K562 (cell line): Measurements from ENCODE around the gene SPAG9. TPM values are rescaled to one million over a fixed set of nuclear protein-coding genes. Genes with fewer than 3 reads are reported as not detected.

ENCODE experiments used
- BDP1 ChIP-seq: IDR thresholded peaks from 3 replicates; pipeline ENCODE4 v1.6.1; 2011; ENCODE audit not compliant: insufficient read length, insufficient read depth
- BRD4 ChIP-seq: fragments of 200-600 bp; sonication (generic); IDR thresholded peaks from 2 replicates; pipeline ENCODE4 v1.6.1; 2017; ENCODE audit warnings: inconsistent platforms
- CREB3L1 ChIP-seq: fragments of 450-650 bp; IDR thresholded peaks from 2 replicates; pipeline ENCODE4 v1.6.1; 2014; ENCODE audit warnings: low read depth, mild to moderate bottlenecking, moderate library complexity, borderline replicate concordance
- DLX4 ChIP-seq: fragments of 250-450 bp; sonication (Bioruptor Pico); IDR thresholded peaks from 2 replicates; pipeline ENCODE4 v1.6.1; 2021; ENCODE audit warnings: mild to moderate bottlenecking
- E2F4 ChIP-seq: sonication (generic); formaldehyde crosslinking; IDR thresholded peaks from 2 replicates; pipeline ENCODE4 v1.8.0; 2022; ENCODE audit warnings: mild to moderate bottlenecking, low read depth, missing genetic modification reagents
- GABPA ChIP-seq: fragments of 200-800 bp; sonication (Bioruptor generic); conservative IDR thresholded peaks from 2 replicates; pipeline ENCODE4 v1.6.1; 2016; ENCODE audit warnings: low read depth, missing genetic modification characterization, missing compliant biosample characterization
- HDAC2 ChIP-seq: fragments of 450-650 bp; IDR thresholded peaks from 2 replicates; pipeline ENCODE4 v1.6.1; 2016; ENCODE audit warnings: mild to moderate bottlenecking
- HDGF ChIP-seq: fragments of 450-650 bp; IDR thresholded peaks from 2 replicates; pipeline ENCODE4 v1.6.1; 2016
- KLF1 ChIP-seq: fragments of 450-650 bp; IDR thresholded peaks from 2 replicates; pipeline ENCODE4 v1.6.1; 2016; ENCODE audit warnings: missing genetic modification characterization, missing compliant biosample characterization
- LARP7 ChIP-seq: fragments of 450-650 bp; IDR thresholded peaks from 2 replicates; pipeline ENCODE4 v1.6.1; 2016
- MAFK ChIP-seq: IDR thresholded peaks from 2 replicates; pipeline ENCODE4 v1.6.1; 2011; ENCODE audit warnings: low read length, improper control_type of control experiment
- MNT ChIP-seq, 2 experiments: fragments of 450-650 bp; conservative IDR thresholded peaks; 2 replicates each; pipeline ENCODE4 v1.6.1; 2017; ENCODE audit warnings: mild to moderate bottlenecking in 2 of 2, moderate library complexity in 2 of 2
- MXD1 ChIP-seq: fragments of 250-450 bp; sonication (Bioruptor Pico); IDR thresholded peaks from 2 replicates; pipeline ENCODE4 v1.8.0; 2021; ENCODE audit warnings: borderline replicate concordance, mild to moderate bottlenecking, moderate library complexity; ENCODE audit not compliant: poor library complexity, severe bottlenecking
- POLR2A ChIP-seq: fragments of 450-650 bp; conservative IDR thresholded peaks from 2 replicates; pipeline ENCODE4 v1.6.1; 2016
- PTRF ChIP-seq: fragments of 450-650 bp; IDR thresholded peaks from 2 replicates; pipeline ENCODE4 v1.6.1; 2016; ENCODE audit warnings: mild to moderate bottlenecking, missing genetic modification characterization, missing compliant biosample characterization
- RBM14 ChIP-seq: fragments of 200-400 bp; formaldehyde crosslinking; IDR thresholded peaks from 2 replicates; pipeline ENCODE4 v1.6.1; 2018; ENCODE audit warnings: low read depth, mild to moderate bottlenecking, low read length, moderate library complexity, borderline replicate concordance; ENCODE audit not compliant: insufficient read depth
- SIN3B ChIP-seq: fragments of 450-650 bp; IDR thresholded peaks from 2 replicates; pipeline ENCODE4 v1.6.1; 2017; ENCODE audit warnings: low read depth, mild to moderate bottlenecking, moderate library complexity
- STAT5B ChIP-seq: fragments of 250-450 bp; sonication (Bioruptor Pico); IDR thresholded peaks from 2 replicates; pipeline ENCODE4 v1.8.0; 2021; ENCODE audit warnings: mild to moderate bottlenecking, inconsistent platforms
- ZFX ChIP-seq: sonication (generic); formaldehyde crosslinking; IDR thresholded peaks from 2 replicates; pipeline ENCODE4 v1.8.0; 2022; ENCODE audit warnings: mild to moderate bottlenecking, missing genetic modification reagents, moderate library complexity
- ZNF24 ChIP-seq: fragments of 450-650 bp; IDR thresholded peaks from 2 replicates; pipeline ENCODE4 v1.6.1; 2016
- ZNF511 ChIP-seq: sonication (generic); formaldehyde crosslinking; IDR thresholded peaks from 2 replicates; pipeline ENCODE4 v1.8.0; 2022; ENCODE audit warnings: mild to moderate bottlenecking, missing genetic modification reagents
- ZNF778 ChIP-seq: fragments of 450-650 bp; formaldehyde crosslinking; IDR thresholded peaks from 2 replicates; pipeline ENCODE4 v1.4.0; 2020; ENCODE audit warnings: mild to moderate bottlenecking, moderate library complexity
- polyA plus RNA-seq, 8 experiments: library from polyadenylated mRNA; depleted of rRNA in 4 of 8; stranded (reverse) in 5 of 8; unstranded in 3 of 8; fragments of >200 nt; fragmentation: Nextera tagmentation in 2 of 8; fragmentation: Illumina TruSeq in 1 of 8; extraction: Ambion mirVana in 2 of 8; extraction: Trizol in 1 of 8; gene quantifications; 2 replicates each; pipeline versions ENCODE4 v1.2.1 to v1.2.3, GENCODE V29; 2011 to 2014; ENCODE audit warnings: inconsistent platforms in 1 of 8, missing spikeins in 1 of 8
- total RNA-seq, 7 experiments: library from RNA; depleted of rRNA in 6 of 7; stranded (reverse); fragments of >200 nt in 6 of 7; fragmentation: Illumina TruSeq in 2 of 7; extraction: Trizol in 2 of 7; gene quantifications; 2 replicates each; pipeline versions ENCODE4 v1.2.1 to v1.2.3, GENCODE V29; 2011 to 2021; ENCODE audit warnings: low replicate concordance in 1 of 7

The SPAG9 gene
- total and polyA plus RNA-seq, 9 of the 15 experiments (the other 6 are each of a cell fraction or from before 2014, with no cell fraction given), result 12.2 to 99.2 (median 58.2) TPM

- TF ChIP-seq BRD4 (no peak; the same call in 1 of the 2 replicates), MAFK (0 out of 2 replicates have a peak, but pooled peaks have one; percentile 20), DLX4 (CRISPR knock-in tag) (no peak), MXD1 (CRISPR knock-in tag) (peak; percentile 100), RBM14 (no peak), ZNF511 (CRISPR knock-in tag) (peak; percentile 94; the same call in 1 of the 2 replicates), HDAC2 (peak; percentile 100), SIN3B (peak; percentile 82), POLR2A (peak; percentile 96), LARP7 (peak; percentile 98), ZNF24 (peak; percentile 93), E2F4 (CRISPR knock-in tag) (peak; percentile 72), ZNF778 (CRISPR knock-in tag) (no peak), ZFX (CRISPR knock-in tag) (peak; percentile 46), BDP1 (no peak), STAT5B (CRISPR knock-in tag) (no peak), HDGF (no peak), KLF1 (tag) (peak; percentile 77), CREB3L1 (peak; percentile 96), GABPA (tag) (peak; percentile 100), MNT (conservative IDR thresholded peaks at IDR 0.05) (peak; percentile 100), PTRF (tag) (no peak)
Measured at GRCh38 chr17:51153210-51154072, 32.8 kb upstream of the SPAG9 start, which contains the start of gene NME1 (continued).
